ENCODE measurements around the gene BLTP1.
A peak's percentile ranks its signal among the peaks of the same experiment; 100 is the strongest.

Gene BLTP1

DNA sequence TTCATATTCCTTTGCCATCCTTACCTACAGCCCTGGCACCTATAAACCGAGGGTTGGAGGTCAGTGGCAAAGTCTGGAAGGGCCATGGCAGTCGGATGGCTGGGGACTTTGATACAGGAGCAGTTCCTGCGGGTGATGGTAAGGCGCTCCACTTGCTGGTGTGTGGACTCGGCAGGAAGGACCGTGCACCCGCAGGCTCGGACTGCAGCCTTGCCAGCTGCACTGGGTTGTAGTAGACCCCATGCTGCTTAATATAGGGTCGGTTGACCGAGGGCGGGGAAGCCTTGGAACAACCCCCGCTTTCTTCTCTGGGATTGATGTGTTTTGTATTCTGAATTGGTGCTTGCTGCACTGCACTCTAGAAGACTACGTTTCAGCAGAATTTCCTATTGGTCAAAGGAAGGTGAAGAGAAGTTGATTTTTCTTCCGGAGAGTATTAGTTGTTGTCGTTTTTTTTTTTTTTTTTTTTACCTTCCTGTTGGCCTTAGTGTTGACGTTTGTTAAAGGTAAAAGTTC lies 638 bp downstream of the BLTP1 start:
- H3K27ac ChIP-seq (ENCODE audit: low read length): peak overlapping the region; percentile 58
- no peaks in the 10 kb centered on the region for H3K27me3 ChIP-seq (replicated peaks; ENCODE audit: insufficient read depth, low read length)
- H3K79me2 ChIP-seq (ENCODE audit: low read length): peaks cover 23% of the 10 kb centered on the region
- no peaks in the 10 kb centered on the region for H3K36me3 ChIP-seq (replicated peaks; ENCODE audit: insufficient read depth, low read length)
- H3K9me3 ChIP-seq (replicated peaks; ENCODE audit: insufficient read depth, low read length): no peaks in the 10 kb centered on the region
- peak overlapping the region; percentile 93 for H3K4me2 ChIP-seq (ENCODE audit: low read depth, low read length)
- H3K9me2 ChIP-seq (replicated peaks; ENCODE audit: insufficient read depth, low read length): no peaks in the 10 kb centered on the region
- DNase-seq: peak; percentile 48
- no peak for TF ChIP-seq CTCF (IDR thresholded peaks at IDR 0.05; ENCODE audit: low read length)
- no peak for TF ChIP-seq EZH2 (optimal IDR thresholded peaks at IDR 0.05; ENCODE audit: low read depth, low read length)
- no peak for TF ChIP-seq EZH2phosphoT487 (IDR thresholded peaks at IDR 0.05; ENCODE audit: low read length)
- H2AFZ ChIP-seq (ENCODE audit: low read length): peak overlapping the region; percentile 90
- no peaks in the 10 kb centered on the region for H4K20me1 ChIP-seq (ENCODE audit: insufficient read depth, low read length)
- peaks cover 21% of the 10 kb centered on the region for H3K4me1 ChIP-seq (ENCODE audit: low read length)
- H3K4me3 ChIP-seq (ENCODE audit: low read length): peak overlapping the region; percentile 98
- H3K9ac ChIP-seq (ENCODE audit: low read length): peak overlapping the region; percentile 82
- peaks cover 25% of the 10 kb centered on the region for H3F3A ChIP-seq (ENCODE audit: insufficient read depth, low read length)

GRCh38 chr4:122156819-122157218 lies 4.7 kb downstream of the BLTP1 start:
- peaks cover 9% of the 10 kb centered on the region; the same call in 1 of the 2 replicates for H3F3A ChIP-seq (ENCODE audit: insufficient read depth, low read length)
- no peak overlapping the region for H3K4me2 ChIP-seq (ENCODE audit: low read depth, low read length)
- no peak overlapping the region for H3K9ac ChIP-seq (ENCODE audit: low read length)
- H4K20me1 ChIP-seq (ENCODE audit: insufficient read depth, low read length): no peaks in the 10 kb centered on the region
- peaks cover 4% of the 10 kb centered on the region for H3K4me1 ChIP-seq (ENCODE audit: low read length)
- H3K36me3 ChIP-seq (replicated peaks; ENCODE audit: insufficient read depth, low read length): no peaks in the 10 kb centered on the region
- H3K4me3 ChIP-seq (ENCODE audit: low read length): no peak overlapping the region
- H3K79me2 ChIP-seq (ENCODE audit: low read length): peaks cover 37% of the 10 kb centered on the region
- H3K9me3 ChIP-seq (replicated peaks; ENCODE audit: insufficient read depth, low read length): no peaks in the 10 kb centered on the region
- no peak overlapping the region for H2AFZ ChIP-seq (ENCODE audit: low read length)
- DNase-seq: no peak
- H3K9me2 ChIP-seq (replicated peaks; ENCODE audit: insufficient read depth, low read length): no peaks in the 10 kb centered on the region
- TF ChIP-seq EZH2 (optimal IDR thresholded peaks at IDR 0.05; ENCODE audit: low read depth, low read length) (no peak), CTCF (IDR thresholded peaks at IDR 0.05; ENCODE audit: low read length) (no peak)
- no peak overlapping the region for H3K27ac ChIP-seq (ENCODE audit: low read length)
- no peaks in the 10 kb centered on the region for H3K27me3 ChIP-seq (replicated peaks; ENCODE audit: insufficient read depth, low read length)

GRCh38 chr4:122163301-122163700 lies 11.2 kb downstream of the BLTP1 start:
- no peaks in the 10 kb centered on the region for H3K27me3 ChIP-seq (replicated peaks; ENCODE audit: insufficient read depth, low read length)
- no peaks in the 10 kb centered on the region for H3K9me3 ChIP-seq (replicated peaks; ENCODE audit: insufficient read depth, low read length)
- H3K4me1 ChIP-seq (ENCODE audit: low read length): no peaks in the 10 kb centered on the region
- H4K20me1 ChIP-seq (ENCODE audit: insufficient read depth, low read length): no peaks in the 10 kb centered on the region
- H3K4me2 ChIP-seq (ENCODE audit: low read depth, low read length): no peak overlapping the region
- no peak overlapping the region for H2AFZ ChIP-seq (ENCODE audit: low read length)
- DNase-seq: no peak
- H3K9me2 ChIP-seq (replicated peaks; ENCODE audit: insufficient read depth, low read length): no peaks in the 10 kb centered on the region
- H3K4me3 ChIP-seq (ENCODE audit: low read length): no peak overlapping the region
- H3K9ac ChIP-seq (ENCODE audit: low read length): no peak overlapping the region
- no peak overlapping the region for H3K27ac ChIP-seq (ENCODE audit: low read length)
- H3K79me2 ChIP-seq (ENCODE audit: low read length): peaks cover 27% of the 10 kb centered on the region
- no peaks in the 10 kb centered on the region for H3F3A ChIP-seq (ENCODE audit: insufficient read depth, low read length)
- TF ChIP-seq EZH2phosphoT487 (IDR thresholded peaks at IDR 0.05; ENCODE audit: low read length) (no peak), CTCF (IDR thresholded peaks at IDR 0.05; ENCODE audit: low read length) (no peak), EZH2 (optimal IDR thresholded peaks at IDR 0.05; ENCODE audit: low read depth, low read length) (no peak)
- H3K36me3 ChIP-seq (replicated peaks; ENCODE audit: insufficient read depth, low read length): no peaks in the 10 kb centered on the region
